ENCODE measurements around the gene FOXM1.

FOXM1 gene

GRCh38 chr12:2877047-2877952 is at the start of gene FOXM1, which contains the start of gene RHNO1:
TSS of gene FOXM1 (minus strand) at chr12:2877174. CDS start at chr12:2874478, 2,696 bp downstream.
TSS of gene RHNO1 (plus strand) at chr12:2877223. CDS start at chr12:2885367, 8,144 bp downstream.
- DNase-seq, result peak; percentile 93

GRCh38 chr12:2925322-2925995 is 48.5 kb upstream of the FOXM1 start:
- no peak for DNase-seq

GRCh38 chr12:2924019-2924418 is 47.0 kb upstream of the FOXM1 start:
- DNase-seq, result no peak

- DNase-seq, result no peak
Observed at GRCh38 chr12:2923057-2923456, 46.1 kb upstream of the FOXM1 start.

- DNase-seq, result no peak
Observed at GRCh38 chr12:2922329-2922728, 45.4 kb upstream of the FOXM1 start.

GRCh38 chr12:2919249-2919648 is 42.3 kb upstream of the FOXM1 start:
- no peak for DNase-seq

- DNase-seq, result no peak
Observed at GRCh38 chr12:2912216-2912575, 35.2 kb upstream of the FOXM1 start.

GRCh38 chr12:2904260-2904659 is 27.3 kb upstream of the FOXM1 start:
- no peak for DNase-seq

- no peak for DNase-seq
Observed at GRCh38 chr12:2902272-2902880, 25.4 kb upstream of the FOXM1 start.

GRCh38 chr12:2900642-2901041 is 23.7 kb upstream of the FOXM1 start:
- DNase-seq, result no peak

GRCh38 chr12:2897418-2897817 is 20.4 kb upstream of the FOXM1 start:
- DNase-seq, result no peak

GRCh38 chr12:2895511-2895910 is 18.5 kb upstream of the FOXM1 start:
- DNase-seq, result no peak

- DNase-seq, result no peak
Observed at GRCh38 chr12:2895051-2895451, 18.1 kb upstream of the FOXM1 start.

- no peak for DNase-seq
Observed at GRCh38 chr12:2893007-2893406, 16.0 kb upstream of the FOXM1 start.

GRCh38 chr12:2892246-2892645 is 15.3 kb upstream of the FOXM1 start:
- DNase-seq, result no peak

GRCh38 chr12:2891240-2892053 is 14.5 kb upstream of the FOXM1 start:
- peak; percentile 57 for DNase-seq

GRCh38 chr12:2890388-2891239 is 13.6 kb upstream of the FOXM1 start, which contains the start of gene TULP3:
TSS of gene TULP3 (plus strand) at chr12:2890891. CDS start at chr12:2890948, 57 bp downstream.
- peak; percentile 98 for DNase-seq

GRCh38 chr12:2890001-2890387 is 13.0 kb upstream of the FOXM1 start:
- no peak for DNase-seq

GRCh38 chr12:2886768-2887450 is 9.9 kb upstream of the FOXM1 start:
- no peak for DNase-seq

GRCh38 chr12:2884810-2885209 is 7.8 kb upstream of the FOXM1 start:
- DNase-seq, result no peak

GRCh38 chr12:2879853-2880252 is 2.9 kb upstream of the FOXM1 start:
- no peak for DNase-seq

Measured in RPMI8226 (cell line).